Activated naive CD8-positive, alpha-beta T cell treated with anti-CD3 and anti-CD28 coated beads, Interleukin-2, amount 50 U/mL, for 24 hours (primary cell): ENCODE data around the gene MYO9A.
"Not testable (repeated sequence)": the region's sequence is repeated elsewhere in the genome, so short reads cannot be mapped to it uniquely, and the experiment has no call there.

ENCODE experiments used
- ATAC-seq: fragments of 150-1000 bp; cut with Tn5 transposase; one replicate; pipeline ENCODE4 v1.10.0; 2021
- DNase-seq: peaks from one replicate; pipeline ENCODE4 v3.0.0; 2021
- H3K27ac Mint-ChIP-seq: one replicate; pipeline ENCODE4 v1.8.0; 2021; ENCODE audit warnings: mild to moderate bottlenecking, mixed read lengths
- H3K27me3 Mint-ChIP-seq: one replicate; pipeline ENCODE4 v1.8.0; 2021; ENCODE audit warnings: mixed read lengths
- H3K36me3 Mint-ChIP-seq: one replicate; pipeline ENCODE4 v1.8.0; 2021; ENCODE audit warnings: low read depth, mixed read lengths
- H3K4me1 Mint-ChIP-seq: one replicate; pipeline ENCODE4 v1.8.0; 2021; ENCODE audit warnings: mixed read lengths
- H3K4me3 Mint-ChIP-seq: one replicate; pipeline ENCODE4 v1.8.0; 2021; ENCODE audit warnings: mild to moderate bottlenecking, moderate library complexity, mixed read lengths
- H3K9me3 Mint-ChIP-seq: one replicate; pipeline ENCODE4 v1.8.0; 2021; ENCODE audit warnings: mixed read lengths

MYO9A gene

DNA sequence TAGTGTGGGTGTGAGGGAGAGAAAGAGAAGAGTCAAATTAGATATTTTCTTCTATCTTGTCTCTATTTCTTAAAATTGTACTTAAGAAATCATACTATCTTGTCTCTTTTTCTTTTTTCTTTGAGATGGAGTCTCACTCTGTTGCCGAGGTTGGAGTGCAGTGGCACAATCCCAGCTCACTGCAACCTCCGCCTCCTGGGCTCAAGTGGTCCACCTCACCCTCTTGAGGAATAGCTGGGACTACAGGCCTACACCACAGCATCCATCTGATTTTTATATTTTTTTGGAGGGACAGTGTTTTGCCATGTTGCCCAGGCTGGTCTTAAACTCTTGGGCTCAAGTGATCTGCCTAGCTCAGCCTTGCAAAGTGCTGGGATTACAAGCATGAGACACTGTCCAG is 104.2 kb downstream of the MYO9A start:
- H3K4me3 Mint-ChIP-seq = no peak overlapping the region
- ATAC-seq (no peak), DNase-seq (no peak)
- no peak overlapping the region for H3K27ac Mint-ChIP-seq
- H3K36me3 Mint-ChIP-seq = no peaks in the 10 kb centered on the region
- H3K9me3 Mint-ChIP-seq = no peaks in the 10 kb centered on the region
- H3K4me1 Mint-ChIP-seq = peaks cover 6% of the 10 kb centered on the region
- H3K27me3 Mint-ChIP-seq = no peaks in the 10 kb centered on the region

DNA sequence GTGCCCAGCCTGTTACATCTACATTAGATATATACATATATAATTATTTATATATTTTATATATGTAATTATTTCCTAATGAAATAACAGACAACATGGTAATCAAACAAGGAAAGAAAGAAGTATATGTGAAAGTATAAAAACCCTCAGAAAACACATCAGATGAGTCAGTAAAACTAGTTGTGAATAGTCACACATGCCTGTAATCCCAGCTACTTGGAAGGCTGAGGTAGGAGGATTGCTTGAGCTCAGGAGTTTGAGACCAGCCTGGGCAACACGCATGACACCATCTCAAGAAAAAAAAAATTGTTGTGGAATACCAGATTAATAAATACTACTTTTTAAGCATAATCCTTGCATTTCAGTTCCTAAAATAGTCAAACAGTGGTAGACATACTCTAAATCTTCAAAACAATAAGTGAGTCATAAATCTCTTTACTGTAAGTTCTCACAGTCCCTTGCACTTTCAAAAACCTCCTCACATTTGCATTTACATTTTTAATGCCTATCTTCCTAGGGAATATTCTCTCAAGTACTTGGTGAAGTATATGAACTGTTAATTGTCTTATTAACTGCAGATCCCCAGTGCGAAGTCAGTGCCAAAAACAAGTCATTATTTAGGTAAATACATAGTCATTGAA is 106.5 kb downstream of the MYO9A start:
- H3K27ac Mint-ChIP-seq = no peak overlapping the region
- ATAC-seq = no peak
- no peaks in the 10 kb centered on the region for H3K27me3 Mint-ChIP-seq
- no peaks in the 10 kb centered on the region for H3K9me3 Mint-ChIP-seq
- no peak overlapping the region for H3K4me3 Mint-ChIP-seq
- no peaks in the 10 kb centered on the region for H3K36me3 Mint-ChIP-seq
- no peak for DNase-seq
- peaks cover 6% of the 10 kb centered on the region for H3K4me1 Mint-ChIP-seq

DNA sequence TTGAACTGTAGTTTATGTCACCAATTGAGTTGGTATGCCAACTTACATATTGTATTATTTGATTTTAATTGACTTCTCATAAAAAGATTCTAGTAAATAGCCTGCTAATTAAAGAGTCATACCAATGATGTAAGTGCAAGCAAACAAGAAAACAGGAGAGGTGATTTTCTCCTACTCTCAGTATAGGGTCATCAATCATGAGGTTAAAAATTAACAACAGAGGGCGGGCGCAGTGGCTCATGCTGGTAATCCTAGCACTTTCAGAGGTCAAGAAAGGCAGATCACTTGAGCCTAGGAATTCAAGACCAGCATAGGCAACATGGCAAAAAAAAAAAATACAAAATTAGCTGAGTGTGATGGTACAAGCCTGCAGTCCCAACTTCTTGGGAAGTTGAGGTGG is 108.7 kb downstream of the MYO9A start:
- Mint-ChIP-seq H3K27me3 (no peaks in the 10 kb centered on the region), H3K27ac (no peak overlapping the region), H3K4me3 (no peak overlapping the region), H3K36me3 (no peaks in the 10 kb centered on the region), H3K9me3 (no peaks in the 10 kb centered on the region), H3K4me1 (peaks cover 4% of the 10 kb centered on the region)
- ATAC-seq = no peak
- no peak for DNase-seq

DNA sequence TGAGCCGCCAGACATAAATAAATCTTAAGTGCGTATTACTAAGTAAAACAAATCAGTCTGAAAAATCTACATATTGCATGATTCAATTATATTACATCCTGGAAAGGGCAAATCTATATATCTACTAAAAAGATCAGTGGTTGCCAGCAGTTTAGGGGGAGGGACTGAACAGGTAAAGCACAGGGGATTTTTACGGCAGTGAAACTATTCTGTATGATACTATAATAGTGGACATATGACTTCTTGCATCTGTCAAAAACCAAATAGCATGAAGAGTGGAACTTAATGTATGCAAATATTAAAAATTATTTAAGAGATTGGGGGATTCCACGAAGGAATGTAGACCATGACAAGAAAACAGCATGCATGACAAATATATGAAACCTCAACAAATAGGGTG is 111.6 kb downstream of the MYO9A start:
- no peaks in the 10 kb centered on the region for H3K27me3 Mint-ChIP-seq
- H3K4me1 Mint-ChIP-seq = peaks cover under 1% of the 10 kb centered on the region
- H3K4me3 Mint-ChIP-seq = no peak overlapping the region
- DNase-seq (no peak), ATAC-seq (no peak)
- peaks cover 3% of the 10 kb centered on the region for H3K36me3 Mint-ChIP-seq
- H3K9me3 Mint-ChIP-seq = no peaks in the 10 kb centered on the region
- no peak overlapping the region for H3K27ac Mint-ChIP-seq

DNA sequence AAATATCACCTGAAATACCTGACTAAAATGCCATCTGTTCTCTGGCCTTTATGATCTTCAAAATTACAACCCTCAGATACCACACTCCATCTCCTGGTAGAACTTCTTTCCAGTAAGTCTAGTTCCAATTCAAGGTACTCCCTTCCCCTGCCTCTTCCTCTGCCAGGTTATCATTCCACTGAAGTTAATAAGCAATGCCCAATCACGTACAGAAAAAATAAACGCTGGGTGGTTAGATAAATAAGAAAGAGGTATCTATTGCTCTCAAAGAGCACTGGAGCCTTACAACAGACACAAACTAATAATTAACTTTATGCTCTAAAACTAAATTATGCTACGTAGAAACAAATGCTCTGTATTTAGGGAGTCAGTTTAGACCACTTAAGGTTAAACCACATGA is 112.5 kb downstream of the MYO9A start:
- Mint-ChIP-seq H3K9me3 (no peaks in the 10 kb centered on the region), H3K4me3 (no peak overlapping the region), H3K36me3 (peaks cover 3% of the 10 kb centered on the region), H3K4me1 (no peaks in the 10 kb centered on the region), H3K27me3 (no peaks in the 10 kb centered on the region), H3K27ac (no peak overlapping the region)
- ATAC-seq (no peak), DNase-seq (no peak)

DNA sequence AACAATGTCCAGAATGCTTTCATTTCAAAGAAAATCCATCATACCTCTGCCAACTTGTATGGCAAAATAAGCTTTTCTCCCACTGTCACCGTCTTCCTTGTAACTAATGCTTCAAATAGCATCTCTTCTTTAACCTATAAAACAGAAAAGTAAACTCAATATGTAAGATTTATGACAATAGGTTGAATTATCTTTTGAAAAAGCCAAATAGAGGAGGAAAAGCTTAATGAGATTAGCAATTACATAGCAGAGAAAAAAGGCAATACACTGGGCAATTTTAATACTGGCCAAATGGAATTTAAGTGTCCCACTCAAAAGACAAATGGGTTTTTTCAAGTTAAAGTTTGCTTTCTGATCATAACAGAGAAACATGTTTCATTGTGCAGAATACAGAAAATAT is 118.1 kb downstream of the MYO9A start:
- Mint-ChIP-seq H3K27me3 (no peaks in the 10 kb centered on the region), H3K27ac (no peak overlapping the region), H3K36me3 (peaks cover 22% of the 10 kb centered on the region), H3K4me3 (no peak overlapping the region), H3K9me3 (no peaks in the 10 kb centered on the region), H3K4me1 (no peaks in the 10 kb centered on the region)
- ATAC-seq (no peak), DNase-seq (no peak)

DNA sequence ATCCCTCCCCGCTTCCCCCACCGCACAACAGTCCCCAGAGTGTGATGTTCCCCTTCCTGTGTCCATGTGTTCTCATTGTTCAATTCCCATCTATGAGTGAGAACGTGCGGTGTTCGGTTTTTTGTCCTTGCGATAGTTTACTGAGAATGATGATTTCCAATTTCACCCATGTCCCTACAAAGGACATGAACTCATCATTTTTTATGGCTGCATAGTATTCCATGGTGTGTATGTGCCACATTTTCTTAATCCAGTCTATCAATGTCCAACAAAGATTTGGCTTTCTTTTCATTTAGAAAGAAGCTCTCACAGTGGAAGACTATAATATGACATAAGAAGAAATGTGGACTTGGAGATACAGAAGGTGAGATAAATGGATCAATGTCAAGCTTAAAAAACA is 119.2 kb downstream of the MYO9A start:
- not testable (repeated sequence) for H3K4me1 Mint-ChIP-seq, ATAC-seq, H3K27ac Mint-ChIP-seq, H3K9me3 Mint-ChIP-seq, H3K4me3 Mint-ChIP-seq, H3K27me3 Mint-ChIP-seq, DNase-seq
- H3K36me3 Mint-ChIP-seq = peaks cover 21% of the 10 kb centered on the region

DNA sequence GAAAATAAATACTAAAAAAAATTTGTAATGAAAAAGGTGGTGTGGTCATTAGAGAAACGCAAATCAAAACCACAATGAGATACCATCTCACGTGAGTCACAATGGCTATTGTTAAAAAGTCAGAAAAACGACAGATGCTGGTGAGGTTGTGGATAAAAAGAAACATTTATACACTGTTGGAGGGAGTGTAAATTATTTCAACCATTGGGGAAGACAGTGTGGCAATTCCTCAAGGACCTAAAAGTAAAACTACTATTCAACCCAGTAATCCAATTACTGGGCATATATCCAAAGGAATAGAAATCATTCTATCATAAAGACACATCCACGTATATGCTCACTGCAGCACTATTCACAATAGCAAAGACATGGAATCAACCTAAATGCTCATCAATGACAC is 120.3 kb downstream of the MYO9A start:
- no peak overlapping the region for H3K27ac Mint-ChIP-seq
- no peaks in the 10 kb centered on the region for H3K9me3 Mint-ChIP-seq
- H3K4me3 Mint-ChIP-seq = no peak overlapping the region
- DNase-seq = no peak
- no peak for ATAC-seq
- H3K4me1 Mint-ChIP-seq = no peaks in the 10 kb centered on the region
- peaks cover 19% of the 10 kb centered on the region for H3K36me3 Mint-ChIP-seq
- H3K27me3 Mint-ChIP-seq = no peaks in the 10 kb centered on the region

DNA sequence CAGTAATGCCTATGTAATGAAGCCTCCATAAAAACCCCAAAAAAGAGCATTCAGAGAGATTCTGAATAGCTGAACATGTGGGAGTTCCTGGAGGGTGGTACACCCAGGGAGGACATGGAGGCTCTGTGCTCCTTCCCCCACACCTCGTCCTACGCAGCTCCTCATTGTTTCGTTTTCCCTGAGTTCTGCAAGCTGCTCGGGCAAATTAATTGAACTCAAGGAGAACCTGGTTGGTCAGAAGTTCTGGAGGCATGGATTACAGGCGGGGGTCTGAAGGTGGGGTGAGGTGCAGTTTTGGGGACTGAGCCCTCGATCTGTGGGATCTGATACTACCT is 142.2 kb downstream of the MYO9A start:
- no peak for ATAC-seq
- Mint-ChIP-seq H3K4me1 (no peaks in the 10 kb centered on the region), H3K27ac (no peak overlapping the region), H3K4me3 (no peak overlapping the region), H3K36me3 (peaks cover 6% of the 10 kb centered on the region), H3K27me3 (no peaks in the 10 kb centered on the region), H3K9me3 (no peaks in the 10 kb centered on the region)
- DNase-seq = no peak

DNA sequence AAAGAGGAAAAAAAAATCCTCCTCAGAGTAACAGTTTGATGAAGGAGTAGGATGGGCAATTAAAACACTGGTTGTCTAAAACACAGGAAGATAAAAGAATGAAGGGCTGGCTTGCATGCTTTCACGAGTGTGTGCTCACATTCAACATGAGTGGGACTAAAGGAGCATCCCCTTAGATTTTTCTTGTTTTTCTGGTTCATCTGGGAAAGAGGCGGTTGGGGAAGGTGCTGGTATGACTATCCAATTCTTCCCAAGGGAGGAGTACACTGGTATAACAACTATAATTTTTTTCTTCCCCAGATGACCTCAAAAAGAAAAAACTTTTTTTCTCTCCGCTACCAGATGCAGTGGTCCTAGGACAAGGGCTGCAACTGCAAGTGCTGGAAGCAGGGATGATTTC is 143.7 kb downstream of the MYO9A start:
- ATAC-seq = no peak
- H3K9me3 Mint-ChIP-seq = no peaks in the 10 kb centered on the region
- H3K27me3 Mint-ChIP-seq = no peaks in the 10 kb centered on the region

DNA sequence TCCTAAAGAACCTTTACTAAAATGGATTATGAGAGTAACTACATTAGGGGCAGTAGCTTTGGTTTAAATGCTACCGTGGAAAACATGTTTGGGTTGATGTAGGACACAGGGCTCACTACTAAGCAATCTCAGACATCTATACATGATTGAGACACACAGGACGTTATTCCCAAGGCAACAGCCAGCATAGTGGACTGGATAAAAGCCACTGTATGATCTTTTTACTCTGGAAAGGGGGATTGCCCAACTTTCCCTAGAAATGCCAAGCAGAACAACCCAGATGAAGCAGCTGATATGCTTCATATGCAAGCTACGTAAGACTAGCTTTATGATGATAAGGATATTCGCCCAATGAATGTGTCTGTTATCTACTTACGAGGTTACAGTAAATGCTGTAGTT is 144.6 kb downstream of the MYO9A start:
- Mint-ChIP-seq H3K36me3 (peaks cover 6% of the 10 kb centered on the region), H3K27me3 (no peaks in the 10 kb centered on the region), H3K9me3 (no peaks in the 10 kb centered on the region), H3K27ac (no peak overlapping the region), H3K4me1 (no peaks in the 10 kb centered on the region), H3K4me3 (no peak overlapping the region)
- DNase-seq (no peak), ATAC-seq (no peak)

More for the DNA sequence above, 143.7 kb downstream of the MYO9A start:
- H3K4me3 Mint-ChIP-seq = no peak overlapping the region
- no peak for DNase-seq
- H3K36me3 Mint-ChIP-seq = peaks cover 6% of the 10 kb centered on the region
- H3K27ac Mint-ChIP-seq = no peak overlapping the region
- H3K4me1 Mint-ChIP-seq = no peaks in the 10 kb centered on the region

DNA sequence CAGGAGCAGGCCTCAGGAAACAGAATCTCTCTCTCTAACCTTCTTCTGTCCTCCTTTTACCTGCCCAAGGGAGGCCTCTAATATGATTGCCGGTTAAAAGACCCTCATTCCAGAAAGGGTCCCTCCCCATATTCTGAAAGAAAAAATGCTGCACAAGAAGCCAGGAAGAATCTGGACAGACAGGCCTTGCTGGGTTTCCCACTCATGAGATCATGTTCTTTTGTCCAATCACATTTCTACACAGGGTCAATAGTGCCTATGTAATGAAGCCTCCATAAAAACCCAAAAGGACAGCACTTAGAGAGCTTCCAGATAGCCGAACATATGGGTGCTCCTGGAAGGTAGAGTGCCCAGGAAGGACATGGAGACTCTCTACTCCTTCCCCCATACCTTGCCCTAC is 146.0 kb downstream of the MYO9A start:
- Mint-ChIP-seq H3K4me3 (no peak overlapping the region), H3K9me3 (no peaks in the 10 kb centered on the region), H3K27ac (no peak overlapping the region), H3K36me3 (no peaks in the 10 kb centered on the region), H3K4me1 (no peaks in the 10 kb centered on the region), H3K27me3 (no peaks in the 10 kb centered on the region)
- DNase-seq (no peak), ATAC-seq (no peak)

DNA sequence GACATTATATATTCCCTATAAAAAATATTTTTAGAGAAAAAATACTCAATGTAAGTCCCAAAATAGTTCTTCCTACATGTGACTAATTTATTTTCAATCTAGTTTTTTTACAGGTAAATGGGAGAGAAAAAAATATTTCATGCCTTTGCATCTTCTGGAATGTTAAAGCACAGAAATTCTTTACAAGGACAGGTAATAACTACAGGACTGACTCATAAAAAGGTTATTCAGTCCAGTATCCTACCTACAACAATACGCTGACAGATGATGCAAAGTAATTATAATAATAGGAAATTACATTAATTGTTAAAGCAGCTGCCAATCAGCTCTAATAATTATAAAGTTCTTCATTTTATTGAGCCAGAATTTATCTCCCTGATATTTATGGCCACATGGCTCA is 147.5 kb downstream of the MYO9A start:
- ATAC-seq (no peak), DNase-seq (no peak)
- Mint-ChIP-seq H3K4me1 (no peaks in the 10 kb centered on the region), H3K9me3 (no peaks in the 10 kb centered on the region), H3K36me3 (no peaks in the 10 kb centered on the region), H3K27me3 (no peaks in the 10 kb centered on the region), H3K4me3 (no peak overlapping the region), H3K27ac (no peak overlapping the region)

DNA sequence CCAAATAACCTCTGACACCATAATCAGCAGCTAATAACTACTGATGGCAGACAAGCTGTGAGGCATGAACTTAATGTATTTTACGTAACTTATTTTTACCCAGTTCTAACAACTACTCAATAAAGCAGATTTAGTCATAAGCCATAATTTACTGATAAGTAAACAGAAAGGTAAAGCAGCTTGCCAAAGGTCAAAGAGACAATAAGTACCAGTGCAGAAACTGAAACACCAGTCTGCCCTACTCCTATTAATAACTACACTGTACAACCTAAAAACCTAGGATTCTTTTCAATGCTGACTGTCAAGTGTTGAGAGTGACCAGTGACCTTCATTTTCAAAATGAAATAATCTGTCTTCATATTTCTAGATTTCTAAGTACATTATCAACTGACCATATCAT is 155.4 kb downstream of the MYO9A start:
- Mint-ChIP-seq H3K4me1 (no peaks in the 10 kb centered on the region), H3K27me3 (no peaks in the 10 kb centered on the region), H3K9me3 (no peaks in the 10 kb centered on the region), H3K27ac (no peak overlapping the region), H3K36me3 (peaks cover 6% of the 10 kb centered on the region), H3K4me3 (no peak overlapping the region)
- DNase-seq (no peak), ATAC-seq (no peak)

DNA sequence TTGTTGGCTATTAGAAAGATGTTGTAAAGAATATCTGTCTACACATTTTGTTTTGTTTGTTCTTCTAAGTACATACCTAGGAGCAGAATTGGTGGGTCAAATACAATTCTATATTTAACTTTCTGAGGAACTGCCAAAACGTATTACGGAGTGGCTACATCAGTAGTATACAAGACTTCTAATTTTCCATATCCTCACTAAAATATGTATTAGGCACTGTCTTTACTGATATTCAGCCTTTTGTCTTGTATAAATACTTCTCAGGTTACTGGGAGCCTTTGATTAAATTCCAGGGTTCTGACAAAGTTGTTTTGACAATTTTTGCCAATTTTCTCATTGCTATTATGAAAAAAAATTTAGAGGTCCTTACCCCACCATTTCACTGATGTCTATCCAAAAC is 160.9 kb downstream of the MYO9A start:
- H3K9me3 Mint-ChIP-seq = no peaks in the 10 kb centered on the region
- DNase-seq = no peak
- ATAC-seq = no peak
- H3K36me3 Mint-ChIP-seq = peaks cover 12% of the 10 kb centered on the region
- H3K27ac Mint-ChIP-seq = no peak overlapping the region
- H3K27me3 Mint-ChIP-seq = no peaks in the 10 kb centered on the region
- H3K4me1 Mint-ChIP-seq = no peaks in the 10 kb centered on the region
- no peak overlapping the region for H3K4me3 Mint-ChIP-seq

DNA sequence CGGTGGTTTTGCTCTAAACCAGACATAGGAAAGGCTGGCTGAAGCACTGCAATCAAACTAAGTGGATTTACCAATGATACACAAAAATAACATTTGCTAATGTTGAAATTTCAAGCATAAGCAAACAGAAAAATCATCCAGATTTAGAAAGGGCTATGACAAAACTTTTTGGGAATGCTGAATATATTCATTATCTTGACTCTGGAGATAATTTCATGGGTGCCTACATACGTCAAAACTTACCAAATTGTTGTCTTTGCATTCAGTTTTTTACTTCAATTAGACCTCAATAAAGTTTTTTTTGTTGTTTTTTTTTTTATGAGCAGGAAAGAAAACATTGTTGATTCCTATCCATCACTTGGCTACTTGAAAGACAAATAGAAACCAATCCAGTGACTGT is 166.8 kb downstream of the MYO9A start:
- H3K4me1 Mint-ChIP-seq = no peaks in the 10 kb centered on the region
- no peak for ATAC-seq

More for the DNA sequence above, 166.8 kb downstream of the MYO9A start:
- Mint-ChIP-seq H3K27me3 (no peaks in the 10 kb centered on the region), H3K36me3 (peaks cover 6% of the 10 kb centered on the region), H3K9me3 (no peaks in the 10 kb centered on the region), H3K4me3 (no peak overlapping the region), H3K27ac (no peak overlapping the region)
- DNase-seq = no peak
